HEK293 (cell line): Measurements from ENCODE around the gene ATP6V0C.

Experiments
- CTCF ChIP-seq: fragments of 450-650 bp; formaldehyde crosslinking; IDR thresholded peaks from 2 replicates; pipeline ENCODE4 v1.5.1; 2016; ENCODE audit warnings: missing biosample characterization, missing genetic modification characterization
- ZBTB26 ChIP-seq: fragments of 450-650 bp; formaldehyde crosslinking; optimal IDR thresholded peaks from 2 replicates; pipeline ENCODE3; 2016; ENCODE audit warnings: missing biosample characterization, mild to moderate bottlenecking, missing genetic modification characterization

DNA sequence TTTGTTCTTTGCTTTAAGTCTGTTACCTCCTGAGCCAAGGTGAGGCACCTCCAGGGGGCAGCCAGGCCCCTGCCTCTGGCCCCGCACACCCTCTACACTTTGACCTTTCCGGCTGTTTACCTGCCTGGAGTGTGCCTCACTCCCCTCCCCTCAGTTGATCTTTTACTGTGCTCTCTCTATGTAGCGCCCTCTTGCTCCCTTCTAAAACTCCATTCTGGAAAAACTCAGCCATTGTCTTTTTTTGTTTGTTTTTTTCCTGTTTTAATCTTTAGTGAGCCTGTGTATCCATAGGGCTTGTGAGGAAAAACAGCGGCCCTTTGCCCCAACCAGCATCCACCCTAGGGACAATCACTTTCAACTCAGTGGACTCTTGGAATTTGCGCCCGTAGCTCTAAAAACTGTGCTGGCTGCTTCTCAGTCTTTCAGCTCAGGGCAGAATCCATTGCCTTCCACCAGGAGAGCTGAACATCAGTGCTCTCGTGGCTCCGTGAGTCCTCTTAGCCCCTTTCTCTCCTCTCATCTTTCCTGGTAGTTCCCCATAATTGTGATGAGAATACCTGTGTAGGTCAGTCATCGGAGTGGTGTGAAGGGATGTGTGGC lies 10.7 kb downstream of the ATP6V0C start:
- TF ChIP-seq ZBTB26 (tag by site-specific recombination) (no peak), CTCF (tag by site-specific recombination) (no peak)
